Right ventricle myocardium superior (tissue), 1 donor: ENCODE measurements around the gene STRIP2. TPM values are rescaled to one million over a fixed set of nuclear protein-coding genes. Genes with fewer than 3 reads are reported as not detected.

Experiments
- total RNA-seq: library from RNA; stranded (reverse); fragmentation: NEBNext Ultra II Directional; extraction: Animal tissue kit (Norgen Biotek cat#: 25700); gene quantifications from one replicate; pipeline ENCODE4 v1.2.1, GENCODE V29; 2021
- donor health status: DM: no; HTN: yes; CAD: no; lungs with severe emphysema.

Gene STRIP2
- total RNA-seq, 1 donor from 2014 or later: 16.2 TPM

Other genes starting within 250 kb of the STRIP2 start
- gene SMO, start 245.8 kb upstream of the STRIP2 start, total RNA-seq: 5.0 TPM
- gene AHCYL2, start 209.4 kb upstream of the STRIP2 start, total RNA-seq: 6.7 TPM
- not detected for gene SMKR1, start 68.1 kb downstream of the STRIP2 start, total RNA-seq
- gene NRF1, start 177.3 kb downstream of the STRIP2 start, total RNA-seq: 9.0 TPM